ENCODE results near the gene ADAMTSL5.
"Not testable (repeated sequence)": the region's sequence is repeated elsewhere in the genome, so short reads cannot be mapped to it uniquely, and the experiment has no call there.

ADAMTSL5 gene

DNA sequence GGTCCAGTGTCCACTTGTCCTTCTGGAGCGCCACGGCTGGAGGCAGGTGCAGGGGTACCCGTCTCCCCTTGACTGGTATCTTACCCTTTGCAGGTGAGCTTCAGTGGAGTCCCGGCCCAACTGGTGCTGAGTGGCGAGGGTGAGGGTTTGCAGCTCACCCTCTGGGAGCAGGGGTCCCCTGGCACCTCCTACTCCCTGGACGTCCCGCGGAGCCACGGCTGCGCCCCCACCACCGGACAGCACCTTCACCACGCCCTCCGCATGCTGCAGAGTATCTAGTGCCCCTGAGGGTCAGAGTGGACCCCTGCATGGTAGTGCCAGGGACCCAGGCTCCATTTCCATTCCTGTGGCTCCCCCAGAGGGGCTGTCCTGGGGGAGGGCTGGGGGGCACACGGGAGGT, 22.2 kb upstream of the ADAMTSL5 start:
- TF ChIP-seq, protein P1, sequence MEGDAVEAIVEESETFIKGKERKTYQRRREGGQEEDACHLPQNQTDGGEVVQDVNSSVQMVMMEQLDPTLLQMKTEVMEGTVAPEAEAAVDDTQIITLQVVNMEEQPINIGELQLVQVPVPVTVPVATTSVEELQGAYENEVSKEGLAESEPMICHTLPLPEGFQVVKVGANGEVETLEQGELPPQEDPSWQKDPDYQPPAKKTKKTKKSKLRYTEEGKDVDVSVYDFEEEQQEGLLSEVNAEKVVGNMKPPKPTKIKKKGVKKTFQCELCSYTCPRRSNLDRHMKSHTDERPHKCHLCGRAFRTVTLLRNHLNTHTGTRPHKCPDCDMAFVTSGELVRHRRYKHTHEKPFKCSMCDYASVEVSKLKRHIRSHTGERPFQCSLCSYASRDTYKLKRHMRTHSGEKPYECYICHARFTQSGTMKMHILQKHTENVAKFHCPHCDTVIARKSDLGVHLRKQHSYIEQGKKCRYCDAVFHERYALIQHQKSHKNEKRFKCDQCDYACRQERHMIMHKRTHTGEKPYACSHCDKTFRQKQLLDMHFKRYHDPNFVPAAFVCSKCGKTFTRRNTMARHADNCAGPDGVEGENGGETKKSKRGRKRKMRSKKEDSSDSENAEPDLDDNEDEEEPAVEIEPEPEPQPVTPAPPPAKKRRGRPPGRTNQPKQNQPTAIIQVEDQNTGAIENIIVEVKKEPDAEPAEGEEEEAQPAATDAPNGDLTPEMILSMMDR (conservative IDR thresholded peaks at IDR 0.05; ENCODE audit: low read length), result no peak
- DNase-seq (ENCODE audit: low read depth), result no peak
- no peak overlapping the region for H3K4me3 ChIP-seq (ENCODE audit: low read length)

DNA sequence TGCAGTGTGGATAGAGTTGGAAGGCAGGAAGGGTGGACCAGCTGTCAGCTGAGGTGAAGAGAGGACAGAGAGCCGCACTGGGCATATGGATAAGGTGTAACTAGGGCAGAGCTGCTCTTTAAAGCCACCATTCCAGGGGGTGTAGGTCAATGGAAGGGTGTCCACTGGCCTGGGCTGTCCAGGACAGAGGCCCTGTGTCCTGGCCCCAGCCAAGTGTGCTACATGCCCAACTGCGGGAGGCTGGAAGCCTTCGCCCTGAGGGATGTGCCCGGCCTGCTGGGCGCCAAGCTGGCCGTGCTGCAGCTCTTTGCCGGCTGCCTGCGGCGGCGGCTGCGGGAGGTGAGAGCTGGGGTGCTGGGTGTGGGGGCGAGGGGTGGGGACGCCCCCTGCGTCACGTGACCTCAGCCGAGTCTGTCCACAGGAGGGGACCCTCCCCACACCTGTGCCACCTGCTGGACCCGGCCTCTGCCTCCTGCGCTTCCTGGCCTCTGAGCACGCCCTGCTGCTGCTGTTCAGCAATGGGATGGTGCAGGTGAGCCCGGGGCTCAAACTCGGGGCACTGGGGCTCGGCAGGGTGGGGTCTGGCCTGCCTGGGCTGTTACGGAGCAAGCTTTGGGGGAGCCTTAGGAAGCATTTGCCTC, 20.8 kb upstream of the ADAMTSL5 start:
- TF ChIP-seq, protein P1 (conservative IDR thresholded peaks at IDR 0.05; ENCODE audit: low read length), result no peak
- no peak overlapping the region for H3K4me3 ChIP-seq (ENCODE audit: low read length)
- DNase-seq (ENCODE audit: low read depth), result no peak

DNA sequence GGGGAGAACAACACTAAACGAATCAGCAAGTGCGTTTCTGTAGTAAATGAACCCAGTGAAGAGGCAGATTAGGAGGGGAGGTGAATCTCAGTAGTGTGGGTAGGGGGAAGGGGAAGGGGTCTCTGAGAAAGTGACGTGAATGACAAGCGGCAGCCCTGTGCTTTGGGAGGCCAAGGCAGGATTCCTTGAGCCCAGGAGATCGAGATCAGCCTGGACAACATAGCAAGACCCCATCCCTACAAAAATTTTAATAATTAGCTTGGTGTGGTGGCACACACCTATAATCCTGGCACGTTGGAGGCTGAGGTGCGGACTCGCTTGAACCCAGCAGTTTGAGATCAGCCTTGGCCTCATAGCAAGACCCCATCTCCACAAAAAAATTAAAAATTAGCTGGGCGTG, 19.2 kb upstream of the ADAMTSL5 start:
- TF ChIP-seq, protein P1 (conservative IDR thresholded peaks at IDR 0.05; ENCODE audit: low read length), result no peak
- H3K4me3 ChIP-seq (ENCODE audit: low read length), result no peak overlapping the region
- DNase-seq (ENCODE audit: low read depth), result no peak

DNA sequence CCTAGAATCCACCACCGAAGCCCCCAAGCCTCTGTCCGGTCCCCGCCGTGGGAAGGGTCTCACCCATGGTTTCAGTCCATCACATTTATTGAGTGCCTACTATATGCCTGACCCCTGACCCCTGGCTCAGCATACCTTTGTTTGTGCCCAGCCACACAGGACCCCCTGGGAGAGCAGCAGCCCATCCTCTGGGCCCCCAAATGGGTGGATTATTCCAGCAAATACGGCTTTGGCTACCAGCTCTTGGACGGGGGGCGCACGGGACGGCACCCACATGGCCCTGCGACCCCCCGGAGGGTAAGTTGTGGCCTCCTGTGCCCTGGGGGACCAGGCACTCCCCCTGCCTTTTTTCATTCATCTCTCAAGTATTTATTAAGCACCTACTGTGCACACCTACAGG, 18.8 kb upstream of the ADAMTSL5 start:
- H3K4me3 ChIP-seq (ENCODE audit: low read length), result no peak overlapping the region
- no peak for DNase-seq (ENCODE audit: low read depth)
- TF ChIP-seq, protein P1 (conservative IDR thresholded peaks at IDR 0.05; ENCODE audit: low read length), result no peak

DNA sequence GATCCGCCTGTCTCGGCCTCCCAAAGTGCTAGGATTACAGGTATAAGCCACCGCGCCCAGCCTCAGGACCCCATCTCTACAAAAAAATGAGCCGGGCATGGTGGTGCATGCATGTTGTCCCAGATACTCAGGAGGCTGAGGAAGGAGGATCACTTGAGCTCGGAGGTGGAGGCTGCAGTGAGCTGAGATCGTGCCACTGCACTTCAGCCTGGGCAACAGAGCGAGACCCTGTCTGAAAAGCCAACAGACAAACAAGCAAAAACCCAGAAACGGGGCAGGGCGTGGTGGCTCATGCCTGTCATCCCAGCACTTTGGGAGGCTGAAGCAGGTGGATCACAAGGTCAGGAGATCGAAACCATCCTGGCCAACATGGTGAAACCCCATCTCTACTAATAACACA, 18.0 kb upstream of the ADAMTSL5 start:
- DNase-seq (ENCODE audit: low read depth); H3K4me3 ChIP-seq (ENCODE audit: low read length): not testable (repeated sequence)

DNA sequence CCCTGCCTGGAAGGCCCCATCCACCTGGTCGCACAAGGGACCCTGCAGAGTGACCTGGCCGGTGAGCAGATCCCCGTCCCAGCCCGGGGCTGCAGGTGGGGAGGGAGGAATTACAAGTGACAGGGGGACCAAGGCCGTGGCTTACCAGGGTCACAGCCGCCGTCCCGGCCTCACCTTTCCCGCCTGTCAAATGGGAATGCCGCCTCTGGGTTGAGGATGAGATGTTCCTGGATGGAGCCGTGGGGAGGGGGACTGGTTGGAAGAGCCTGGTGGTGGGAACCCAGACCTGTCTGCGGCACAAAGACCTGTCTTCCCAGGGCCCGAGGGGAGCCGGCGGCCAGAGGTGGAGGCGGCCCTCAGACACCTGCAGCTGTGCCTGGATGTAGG, 16.6 kb upstream of the ADAMTSL5 start:
- no peak for DNase-seq (ENCODE audit: low read depth)
- TF ChIP-seq, protein P1 (conservative IDR thresholded peaks at IDR 0.05; ENCODE audit: low read length), result no peak
- H3K4me3 ChIP-seq (ENCODE audit: low read length), result no peak overlapping the region

DNA sequence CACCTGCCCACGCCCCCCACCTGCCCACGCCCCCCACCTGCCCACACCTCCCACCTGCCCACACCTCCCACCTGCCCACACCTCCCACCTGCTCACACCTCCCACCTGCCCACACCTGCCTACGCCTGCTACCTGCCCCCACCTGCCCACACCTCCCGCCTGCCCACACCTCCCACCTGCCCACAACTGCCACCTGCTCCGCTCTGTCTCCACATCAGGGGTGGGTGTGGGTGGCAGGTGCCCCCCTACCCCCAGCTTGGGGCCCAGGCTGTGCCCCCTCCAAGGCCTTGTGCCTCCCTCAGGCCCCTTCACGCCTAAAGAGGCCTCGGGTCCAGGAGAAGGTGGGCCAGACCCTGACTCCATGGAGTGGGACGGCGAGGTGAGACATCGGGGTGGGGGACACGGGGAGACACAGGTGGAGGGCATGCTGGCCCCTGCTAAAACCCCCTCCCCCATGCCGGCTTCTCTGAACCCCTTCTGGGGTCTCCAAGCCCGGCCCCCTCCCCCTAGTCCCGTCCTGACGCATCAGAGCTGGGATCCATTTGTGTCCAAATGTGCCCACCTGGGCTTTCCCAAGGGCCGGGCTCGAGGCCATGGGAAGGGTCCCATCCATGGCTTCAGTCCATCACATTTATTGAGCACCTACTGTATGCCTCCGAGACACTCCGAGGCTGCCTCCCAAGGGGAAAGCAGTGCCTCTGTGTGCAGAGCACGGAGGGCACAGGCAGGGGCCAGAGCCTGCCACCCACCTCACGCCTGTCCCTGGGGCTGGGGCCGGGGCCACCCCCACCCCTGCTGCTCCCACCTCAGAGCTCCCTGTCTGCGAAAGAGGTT, 16.0 kb upstream of the ADAMTSL5 start:
- no peak for DNase-seq (ENCODE audit: low read depth)
- H3K4me3 ChIP-seq (ENCODE audit: low read length), result no peak overlapping the region
- TF ChIP-seq, protein P1 (conservative IDR thresholded peaks at IDR 0.05; ENCODE audit: low read length), result no peak
